ENCODE measurements around the gene CALML3.

GRCh38 chr10:5545011-5545410 is 20.2 kb downstream of the CALML3 start:
- TF ChIP-seq RAD21 (conservative IDR thresholded peaks at IDR 0.05) (no peak), CTCF (IDR thresholded peaks at IDR 0.05; ENCODE audit: poor library complexity, severe bottlenecking) (no peak), EP300 (conservative IDR thresholded peaks at IDR 0.05; ENCODE audit: poor library complexity, severe bottlenecking) (no peak), REST (IDR thresholded peaks at IDR 0.05; ENCODE audit: borderline replicate concordance) (no peak), TAF1 (IDR thresholded peaks at IDR 0.05; ENCODE audit: low read depth) (no peak), POLR2AphosphoS5 (IDR thresholded peaks at IDR 0.05) (no peak)

Data from neural cell (in vitro differentiated cells).